Spleen (tissue), 11 donors: ENCODE measurements around the gene PDIA5. TPM values are rescaled to one million over a fixed set of nuclear protein-coding genes. Genes with fewer than 3 reads are reported as not detected.

Experiments used
- DNase-seq: peaks from one replicate; pipeline ENCODE4 v3.0.0-alpha.2; 2020
- H3K27ac ChIP-seq, 8 donors: fragments of 200-600 bp; sonication (generic) in 7 of 8; 1 replicate in 4 of 8; 2 replicates in 4 of 8; pipeline versions ENCODE4 v1.5.0 to v1.8.0; 2016 to 2021; ENCODE audit warnings: inconsistent platforms in 4 of 8, mild to moderate bottlenecking in 4 of 8, moderate library complexity in 1 of 8
- H3K27me3 ChIP-seq, 7 donors: fragments of 200-600 bp; sonication (generic) in 6 of 7; replicated peaks in 1 of 7; 1 replicate in 4 of 7; 2 replicates in 3 of 7; pipeline versions ENCODE4 v1.5.0 to v1.8.0; 2016 to 2021; ENCODE audit warnings: inconsistent platforms in 3 of 7, mild to moderate bottlenecking in 1 of 7
- H3K36me3 ChIP-seq, 6 donors: fragments of 200-600 bp; sonication (generic) in 5 of 6; 1 replicate in 4 of 6; 2 replicates in 2 of 6; pipeline versions ENCODE4 v1.5.0 to v1.8.0; 2016 to 2021; ENCODE audit warnings: inconsistent platforms in 2 of 6
- H3K4me1 ChIP-seq, 6 donors: fragments of 200-600 bp; sonication (generic) in 5 of 6; 1 replicate in 3 of 6; 2 replicates in 3 of 6; pipeline versions ENCODE4 v1.5.0 to v1.8.0; 2016 to 2021; ENCODE audit warnings: inconsistent platforms in 3 of 6
- H3K4me3 ChIP-seq, 8 donors: fragments of 200-600 bp; sonication (generic) in 7 of 8; 1 replicate in 4 of 8; 2 replicates in 4 of 8; pipeline versions ENCODE4 v1.5.0 to v1.8.0; 2016 to 2021; ENCODE audit warnings: inconsistent platforms in 4 of 8, mild to moderate bottlenecking in 4 of 8, moderate library complexity in 2 of 8
- H3K9me3 ChIP-seq, 8 donors: fragments of 200-600 bp; sonication (generic) in 7 of 8; 1 replicate in 4 of 8; 2 replicates in 4 of 8; pipeline versions ENCODE4 v1.5.0 to v1.8.0; 2016 to 2021; ENCODE audit warnings: inconsistent platforms in 4 of 8
- CTCF ChIP-seq, 11 experiments: fragments of 200-600 bp in 7 of 11; fragments of 450-650 bp in 4 of 11; sonication (generic) in 4 of 11; IDR thresholded peaks in 8 of 11; conservative IDR thresholded peaks in 3 of 11; 1 replicate in 7 of 11; 2 replicates in 4 of 11; pipeline versions ENCODE4 v1.4.0 to v1.8.0; 2016 to 2021; ENCODE audit warnings: antibody characterized with exemption in 11 of 11, inconsistent platforms in 4 of 11, mild to moderate bottlenecking in 1 of 11
- POLR2A ChIP-seq, 3 donors: fragments of 450-650 bp; IDR thresholded peaks; one replicate each; pipeline ENCODE4 v1.5.1; 2017; ENCODE audit warnings: antibody characterized with exemption in 3 of 3, mild to moderate bottlenecking in 1 of 3
- POLR2AphosphoS5 ChIP-seq, 3 donors: sonication (generic); formaldehyde crosslinking; IDR thresholded peaks; one replicate each; pipeline ENCODE4 v1.5.1; 2017; ENCODE audit warnings: antibody characterized with exemption in 3 of 3
- WGBS, 5 donors: extraction: QIAGEN DNeasy Blood & Tissue Kit in 3 of 5; methylation state at CpG; one replicate each; pipeline versions ENCODE4 v1.1.5 to v1.1.7; 2013 to 2018; 5-methylcytosine and 5-hydroxymethylcytosine counted together
- intact Hi-C: fragments of 100-400 bp; cut with DNase I; formaldehyde crosslinking; loops from one replicate; pipeline ENCODE4 v1.15.0; 2023; ENCODE audit warnings: low total_unique reads
- polyA plus RNA-seq, 3 donors: library from polyadenylated mRNA; stranded (reverse); fragments of 200-250 nt; gene quantifications; one replicate each; pipeline ENCODE4 v1.2.1, GENCODE V29; 2013
- total RNA-seq, 7 donors: library from RNA; depleted of rRNA in 3 of 7; stranded (reverse); fragments of >200 nt in 3 of 7; fragmentation: NEBNext Ultra II Directional in 4 of 7; extraction: Animal tissue kit (Norgen Biotek cat#: 25700) in 4 of 7; gene quantifications; one replicate each; pipeline versions ENCODE4 v1.1.0 to v1.2.1, GENCODE V29; 2016 to 2021
- donor health status: healthy with polysubstance abuse.
- donor health status: DM: no; HTN: no; CAD: no; lungs with moderate emphysema.
- donor health status: DM: no; HTN: no; CAD: no.
- donor health status: Bipolar disorder and iron deficiency.
- donor health status: healthy.
- donor health status: DM: no; HTN: no; CAD: no.
- donor health status: DM: yes; HTN: yes; CAD: no.

The PDIA5 gene
- total and polyA plus RNA-seq, 10 donors = 5.8 to 30.2 (median 19.7) TPM

- no peak for DNase-seq
- Histone ChIP-seq H3K9me3 (no peaks in the 10 kb centered on the region), H3K27ac (no peak overlapping the region), H3K4me1 (no peaks in the 10 kb centered on the region), H3K27me3 (no peaks in the 10 kb centered on the region), H3K4me3 (no peak overlapping the region), H3K36me3 (peaks cover 0 to 77% (median 10%) of the 10 kb centered on the region in 6 donors)
- TF ChIP-seq POLR2A (IDR thresholded peaks at IDR 0.05) (no peak), CTCF (IDR thresholded peaks at IDR 0.05 in 8 of 11, conservative IDR thresholded peaks at IDR 0.05 in 3 of 11) (no peak), POLR2AphosphoS5 (IDR thresholded peaks at IDR 0.05) (no peak)
- intact Hi-C loops = no loop called here
- WGBS, 5 donors = 73 to 89% (median 88%) methylated on average over 2 of the region's 2 CpGs
Observed at GRCh38 chr3:123137001-123137400, 70.2 kb downstream of the PDIA5 start.

- Histone ChIP-seq H3K4me3 (no peak overlapping the region), H3K4me1 (no peaks in the 10 kb centered on the region), H3K27ac (no peak overlapping the region), H3K36me3 (peaks cover 0 to 65% (median 7%) of the 10 kb centered on the region in 6 donors), H3K27me3 (no peaks in the 10 kb centered on the region), H3K9me3 (no peaks in the 10 kb centered on the region)
- peak; percentile 65 for DNase-seq
- 83 to 95% (median 87%) methylated on average over 8 of the region's 8 CpGs for WGBS, 5 donors
- no peak for TF ChIP-seq CTCF (IDR thresholded peaks at IDR 0.05 in 8 of 11, conservative IDR thresholded peaks at IDR 0.05 in 3 of 11)
- TF ChIP-seq POLR2A (IDR thresholded peaks at IDR 0.05) = no peak
- no peak for TF ChIP-seq POLR2AphosphoS5 (IDR thresholded peaks at IDR 0.05)
- intact Hi-C loops = no loop called here
Observed at GRCh38 chr3:123138839-123139444, 72.1 kb downstream of the PDIA5 start.

- Histone ChIP-seq H3K9me3 (no peaks in the 10 kb centered on the region), H3K27me3 (no peaks in the 10 kb centered on the region), H3K4me3 (no peak overlapping the region), H3K36me3 (peaks cover 0 to 65% (median 7%) of the 10 kb centered on the region in 6 donors), H3K27ac (no peak overlapping the region), H3K4me1 (no peaks in the 10 kb centered on the region)
- intact Hi-C loops = no loop called here
- peak; percentile 27 for DNase-seq
- TF ChIP-seq CTCF (IDR thresholded peaks at IDR 0.05 in 8 of 11, conservative IDR thresholded peaks at IDR 0.05 in 3 of 11) (no peak), POLR2A (IDR thresholded peaks at IDR 0.05) (no peak), POLR2AphosphoS5 (IDR thresholded peaks at IDR 0.05) (no peak)
- WGBS, 5 donors = 75 to 86% (median 76%) methylated on average over 5 of the region's 5 CpGs
Observed at GRCh38 chr3:123139522-123139921, 72.7 kb downstream of the PDIA5 start.

DNA sequence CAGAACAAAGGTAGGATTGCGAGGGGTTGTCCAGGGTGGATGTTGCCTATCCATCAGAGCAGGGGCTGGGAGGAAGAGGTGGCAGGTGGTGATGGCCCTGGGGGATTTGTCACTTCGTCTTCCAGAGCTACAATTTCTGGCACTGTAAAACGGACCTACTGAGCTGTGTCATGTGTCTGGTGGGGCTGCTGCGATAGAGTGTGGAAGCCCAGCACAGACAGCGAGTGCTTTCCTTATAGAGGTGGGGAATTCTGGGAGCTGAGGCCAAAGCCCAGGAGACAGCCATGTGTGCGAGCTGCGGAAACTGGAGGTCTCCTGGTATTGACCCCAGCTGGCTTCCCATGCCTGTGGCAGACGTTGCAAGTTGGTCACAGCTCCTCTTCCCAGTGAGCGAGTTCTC lies 73.7 kb downstream of the PDIA5 start:
- 75 to 94% (median 79%) methylated on average over 9 of the region's 9 CpGs for WGBS, 5 donors

More for the DNA sequence above, 73.7 kb downstream of the PDIA5 start:
- Histone ChIP-seq H3K4me1 (no peaks in the 10 kb centered on the region), H3K27me3 (no peaks in the 10 kb centered on the region), H3K36me3 (peaks cover 0 to 67% (median 13%) of the 10 kb centered on the region in 6 donors), H3K4me3 (no peak overlapping the region), H3K27ac (no peak overlapping the region), H3K9me3 (no peaks in the 10 kb centered on the region)
- intact Hi-C loops = no loop called here
- TF ChIP-seq POLR2A (IDR thresholded peaks at IDR 0.05) (no peak), CTCF (IDR thresholded peaks at IDR 0.05 in 8 of 11, conservative IDR thresholded peaks at IDR 0.05 in 3 of 11) (no peak), POLR2AphosphoS5 (IDR thresholded peaks at IDR 0.05) (no peak)
- peak; percentile 47 for DNase-seq
